ENCODE data around the gene SPATS2L. TPM values are rescaled to one million over a fixed set of nuclear protein-coding genes. Genes with fewer than 3 reads are reported as not detected.
A peak's percentile ranks its signal among the peaks of the same experiment; 100 is the strongest.

The SPATS2L gene
- total and polyA plus RNA-seq, 2 of the 13 experiments (the other 11 are each of a cell fraction or from before 2014, with no cell fraction given) = 154 to 212 TPM

DNA sequence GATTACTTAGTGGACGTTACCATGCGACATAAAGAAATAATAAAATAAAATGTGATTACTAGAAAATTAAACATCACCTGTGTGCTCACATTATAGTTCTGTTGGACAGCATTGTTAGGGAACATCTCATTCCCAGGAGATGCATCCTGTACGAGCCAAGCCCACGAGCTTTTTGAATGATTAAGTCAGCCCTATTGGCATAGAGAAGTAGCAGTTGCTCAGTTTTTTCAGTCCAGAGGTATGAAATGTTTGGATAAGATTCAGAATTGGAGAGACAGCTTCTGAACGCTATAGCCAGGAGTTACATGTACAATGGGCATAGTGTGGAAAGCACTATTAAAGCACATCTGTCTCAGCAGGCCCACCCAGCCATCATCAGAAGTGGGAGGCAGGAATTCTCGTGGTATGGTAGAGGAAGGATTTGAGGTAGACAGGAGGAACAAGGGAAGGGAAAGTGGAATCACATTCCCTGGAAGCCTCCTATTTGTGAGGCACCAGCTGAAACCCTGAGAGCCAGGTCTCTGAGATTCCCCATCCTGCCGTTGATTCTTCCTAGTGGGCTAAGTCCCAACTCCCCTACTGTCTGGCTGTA lies 8.6 kb downstream of the SPATS2L start (continued):
- no peak for TF ChIP-seq TBL1XR1 (IDR thresholded peaks at IDR 0.05; ENCODE audit: borderline replicate concordance, low read length, partially characterized antibody)
- TF ChIP-seq ZNF549 (CRISPR knock-in tag; IDR thresholded peaks at IDR 0.05) = no peak
- TF ChIP-seq NFKB2 (CRISPR knock-in tag; IDR thresholded peaks at IDR 0.05; ENCODE audit: borderline replicate concordance) = no peak
- no peak for TF ChIP-seq NRL (CRISPR knock-in tag; IDR thresholded peaks at IDR 0.05; ENCODE audit: borderline replicate concordance)
- TF ChIP-seq, protein P1, sequence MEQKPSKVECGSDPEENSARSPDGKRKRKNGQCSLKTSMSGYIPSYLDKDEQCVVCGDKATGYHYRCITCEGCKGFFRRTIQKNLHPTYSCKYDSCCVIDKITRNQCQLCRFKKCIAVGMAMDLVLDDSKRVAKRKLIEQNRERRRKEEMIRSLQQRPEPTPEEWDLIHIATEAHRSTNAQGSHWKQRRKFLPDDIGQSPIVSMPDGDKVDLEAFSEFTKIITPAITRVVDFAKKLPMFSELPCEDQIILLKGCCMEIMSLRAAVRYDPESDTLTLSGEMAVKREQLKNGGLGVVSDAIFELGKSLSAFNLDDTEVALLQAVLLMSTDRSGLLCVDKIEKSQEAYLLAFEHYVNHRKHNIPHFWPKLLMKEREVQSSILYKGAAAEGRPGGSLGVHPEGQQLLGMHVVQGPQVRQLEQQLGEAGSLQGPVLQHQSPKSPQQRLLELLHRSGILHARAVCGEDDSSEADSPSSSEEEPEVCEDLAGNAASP (CRISPR knock-in tag; IDR thresholded peaks at IDR 0.05; ENCODE audit: borderline replicate concordance) = no peak
- TF ChIP-seq, protein P2, sequence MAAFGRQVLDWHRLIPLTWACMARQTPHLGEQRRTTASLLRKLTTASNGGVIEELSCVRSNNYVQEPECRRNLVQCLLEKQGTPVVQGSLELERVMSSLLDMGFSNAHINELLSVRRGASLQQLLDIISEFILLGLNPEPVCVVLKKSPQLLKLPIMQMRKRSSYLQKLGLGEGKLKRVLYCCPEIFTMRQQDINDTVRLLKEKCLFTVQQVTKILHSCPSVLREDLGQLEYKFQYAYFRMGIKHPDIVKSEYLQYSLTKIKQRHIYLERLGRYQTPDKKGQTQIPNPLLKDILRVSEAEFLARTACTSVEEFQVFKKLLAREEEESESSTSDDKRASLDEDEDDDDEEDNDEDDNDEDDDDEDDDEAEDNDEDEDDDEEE (CRISPR knock-in tag; IDR thresholded peaks at IDR 0.05) = peak; percentile 53; the same call in 1 of the 2 replicates
- no peak for TF ChIP-seq MBNL3 (CRISPR knock-in tag; conservative IDR thresholded peaks at IDR 0.05)
- no peak for TF ChIP-seq THYN1 (CRISPR knock-in tag; IDR thresholded peaks at IDR 0.05; ENCODE audit: borderline replicate concordance, low read depth)
- TF ChIP-seq, protein P3, sequence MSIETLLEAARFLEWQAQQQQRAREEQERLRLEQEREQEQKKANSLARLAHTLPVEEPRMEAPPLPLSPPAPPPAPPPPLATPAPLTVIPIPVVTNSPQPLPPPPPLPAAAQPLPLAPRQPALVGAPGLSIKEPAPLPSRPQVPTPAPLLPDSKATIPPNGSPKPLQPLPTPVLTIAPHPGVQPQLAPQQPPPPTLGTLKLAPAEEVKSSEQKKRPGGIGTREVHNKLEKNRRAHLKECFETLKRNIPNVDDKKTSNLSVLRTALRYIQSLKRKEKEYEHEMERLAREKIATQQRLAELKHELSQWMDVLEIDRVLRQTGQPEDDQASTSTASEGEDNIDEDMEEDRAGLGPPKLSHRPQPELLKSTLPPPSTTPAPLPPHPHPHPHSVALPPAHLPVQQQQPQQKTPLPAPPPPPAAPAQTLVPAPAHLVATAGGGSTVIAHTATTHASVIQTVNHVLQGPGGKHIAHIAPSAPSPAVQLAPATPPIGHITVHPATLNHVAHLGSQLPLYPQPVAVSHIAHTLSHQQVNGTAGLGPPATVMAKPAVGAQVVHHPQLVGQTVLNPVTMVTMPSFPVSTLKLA (IDR thresholded peaks at IDR 0.05) = no peak
